Vagina (tissue), 2 donors: ENCODE measurements around the gene TSN. TPM values are rescaled to one million over a fixed set of nuclear protein-coding genes. Genes with fewer than 3 reads are reported as not detected.
"Not testable (repeated sequence)": the region's sequence is repeated elsewhere in the genome, so short reads cannot be mapped to it uniquely, and the experiment has no call there.

Source experiments
- DNase-seq, 2 donors: peaks; one replicate each; pipeline ENCODE4 v3.0.0-alpha.2; 2017; ENCODE audit errors: extremely low spot score in 2 of 2
- H3K27ac ChIP-seq: fragments of 200-600 bp; sonication (generic); one replicate; pipeline ENCODE4 v1.5.1; 2019
- H3K27me3 ChIP-seq: fragments of 200-600 bp; sonication (generic); one replicate; pipeline ENCODE4 v1.5.1; 2019
- H3K36me3 ChIP-seq, 2 donors: fragments of 200-600 bp; sonication (generic); one replicate each; pipeline ENCODE4 v1.5.1; 2017 to 2019
- H3K4me1 ChIP-seq: fragments of 200-600 bp; sonication (generic); one replicate; pipeline ENCODE4 v1.5.1; 2019
- H3K4me3 ChIP-seq, 2 donors: fragments of 200-600 bp; sonication (generic); 1 replicate in 1 of 2; 2 replicates in 1 of 2; pipeline ENCODE4 v1.5.1; 2016 to 2019
- H3K9me3 ChIP-seq: fragments of 200-600 bp; sonication (generic); one replicate; pipeline ENCODE4 v1.5.1; 2019
- CTCF ChIP-seq, 3 experiments: fragments of 450-650 bp in 2 of 3; fragments of 200-600 bp in 1 of 3; sonication (generic) in 1 of 3; IDR thresholded peaks; one replicate each; pipeline ENCODE4 v1.5.1; 2017 to 2019; ENCODE audit warnings: antibody characterized with exemption in 3 of 3, mild to moderate bottlenecking in 2 of 3, moderate library complexity in 2 of 3
- POLR2A ChIP-seq, 2 donors: fragments of 450-650 bp; IDR thresholded peaks; one replicate each; pipeline ENCODE4 v1.6.1; 2017; ENCODE audit warnings: antibody characterized with exemption in 2 of 2, mild to moderate bottlenecking in 2 of 2, moderate library complexity in 2 of 2
- POLR2AphosphoS5 ChIP-seq, 2 donors: sonication (generic); formaldehyde crosslinking; IDR thresholded peaks; one replicate each; pipeline ENCODE4 v1.9.0; 2017; ENCODE audit warnings: antibody characterized with exemption in 2 of 2, mild to moderate bottlenecking in 2 of 2, low read depth in 1 of 2; ENCODE audit not compliant: insufficient read depth in 1 of 2
- intact Hi-C: fragments of 100-400 bp; cut with DNase I; formaldehyde crosslinking; loops from one replicate; pipeline ENCODE4 v1.15.1; 2023
- total RNA-seq: library from RNA; depleted of rRNA; stranded (reverse); fragments of >200 nt; gene quantifications from one replicate; pipeline ENCODE4 v1.2.3, GENCODE V29; 2016

Gene TSN
- total RNA-seq, 1 donor from 2014 or later = 35.4 TPM

- Histone ChIP-seq H3K4me1 (no peaks in the 10 kb centered on the region), H3K36me3 (no peaks in the 10 kb centered on the region), H3K27ac (no peak overlapping the region), H3K4me3 (no peak overlapping the region), H3K27me3 (no peaks in the 10 kb centered on the region), H3K9me3 (no peaks in the 10 kb centered on the region)
- DNase-seq = no peak
- TF ChIP-seq CTCF (IDR thresholded peaks at IDR 0.05) = no peak
- no peak for TF ChIP-seq POLR2A (IDR thresholded peaks at IDR 0.05)
- TF ChIP-seq POLR2AphosphoS5 (IDR thresholded peaks at IDR 0.05; ENCODE audit: insufficient read depth in 1 of 2, low read depth in 1 of 2) = no peak
- intact Hi-C loops = no loop called here
Measured at GRCh38 chr2:121815216-121815615, 59.8 kb downstream of the TSN start.

- intact Hi-C loops = no loop called here
- Histone ChIP-seq H3K36me3 (no peaks in the 10 kb centered on the region), H3K27ac (no peak overlapping the region), H3K4me1 (no peaks in the 10 kb centered on the region), H3K9me3 (no peaks in the 10 kb centered on the region), H3K27me3 (no peaks in the 10 kb centered on the region), H3K4me3 (no peak overlapping the region)
- DNase-seq = no peak
- TF ChIP-seq POLR2AphosphoS5 (IDR thresholded peaks at IDR 0.05; ENCODE audit: insufficient read depth in 1 of 2, low read depth in 1 of 2) (no peak), CTCF (IDR thresholded peaks at IDR 0.05) (no peak), POLR2A (IDR thresholded peaks at IDR 0.05) (no peak)
Measured at GRCh38 chr2:121816797-121817196, 61.3 kb downstream of the TSN start.

- H3K27me3 ChIP-seq, H3K4me1 ChIP-seq, H3K36me3 ChIP-seq, H3K27ac ChIP-seq, intact Hi-C loops, DNase-seq, H3K9me3 ChIP-seq, H3K4me3 ChIP-seq: not testable (repeated sequence)
Measured at GRCh38 chr2:121817304-121817703, 61.9 kb downstream of the TSN start.

Other genes starting within 250 kb of the TSN start
- gene RNU4ATAC, start 224.8 kb upstream of the TSN start, total RNA-seq = not detected
- gene CLASP1, start 106.2 kb upstream of the TSN start, total RNA-seq = 90.4 TPM
- gene NIFK, start 18.8 kb upstream of the TSN start, total RNA-seq = 33.1 TPM